ENCODE measurements around the gene DEFB108B.
A peak's percentile ranks its signal among the peaks of the same experiment; 100 is the strongest.
"Not testable (repeated sequence)": the region's sequence is repeated elsewhere in the genome, so short reads cannot be mapped to it uniquely, and the experiment has no call there.

Gene DEFB108B, protein sequence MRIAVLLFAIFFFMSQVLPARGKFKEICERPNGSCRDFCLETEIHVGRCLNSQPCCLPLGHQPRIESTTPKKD

DNA sequence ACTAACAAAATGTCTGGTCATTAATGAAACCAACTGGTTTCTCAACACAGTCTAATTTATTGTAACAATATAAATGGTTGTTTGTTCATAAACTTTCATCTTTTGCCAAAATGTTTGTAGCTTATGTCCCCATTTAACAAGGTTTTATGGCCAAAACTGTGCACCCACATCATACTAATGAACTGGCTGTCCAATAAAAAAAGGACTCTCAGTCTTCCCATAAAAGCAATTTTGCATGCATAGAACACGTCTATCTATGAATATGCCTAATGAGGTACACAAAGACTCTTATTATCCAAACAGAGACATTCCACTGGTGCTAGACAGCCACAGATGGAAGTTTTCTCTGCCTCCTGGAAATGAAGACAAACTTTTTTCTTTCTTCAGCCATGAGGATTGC, at the start of gene DEFB108B:
Gene DEFB108B, plus strand, starts transcription at position 390 of the 400 bp plus-strand sequence. Its CDS starts 0 bp downstream, at position 390.
- DNase-seq, result not testable (repeated sequence)

DNA sequence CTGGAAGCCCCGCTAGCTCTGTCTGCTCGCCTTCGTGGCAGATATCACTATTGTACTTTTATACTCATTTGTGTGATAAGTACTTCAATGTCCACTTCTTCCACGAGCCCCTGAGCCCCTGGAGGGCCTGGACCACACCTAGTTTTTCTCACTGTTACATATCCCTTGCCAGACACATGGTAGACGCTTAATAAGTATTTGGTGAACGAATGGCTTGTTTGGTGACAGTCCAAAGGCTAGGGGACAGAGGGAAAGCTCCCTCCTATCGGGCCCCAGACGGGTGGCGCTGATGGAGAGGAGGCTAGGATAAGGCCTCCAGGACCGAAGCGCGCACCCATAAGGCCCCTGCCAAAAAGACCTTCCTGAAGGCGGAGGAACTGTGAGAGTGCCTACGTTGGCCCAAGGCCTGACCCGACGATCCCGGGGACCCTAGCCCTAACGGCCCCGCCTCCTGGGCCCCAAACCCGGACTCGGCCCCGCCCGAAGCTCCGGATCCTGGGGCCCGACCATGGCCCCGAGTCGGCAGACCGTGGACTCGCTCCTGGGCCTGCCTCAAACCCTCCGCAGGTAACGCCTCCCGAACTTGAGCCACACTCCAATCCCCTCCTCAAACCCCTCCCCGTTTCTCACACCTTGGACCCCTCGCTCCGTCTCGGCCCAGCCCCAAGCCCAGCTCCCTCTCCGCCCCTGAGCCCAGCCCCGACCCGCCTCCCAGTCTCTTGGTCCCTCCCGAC, 46.7 kb upstream of the DEFB108B start:
- peak in 1 of 3 experiments; percentile 93 for DNase-seq

DNA sequence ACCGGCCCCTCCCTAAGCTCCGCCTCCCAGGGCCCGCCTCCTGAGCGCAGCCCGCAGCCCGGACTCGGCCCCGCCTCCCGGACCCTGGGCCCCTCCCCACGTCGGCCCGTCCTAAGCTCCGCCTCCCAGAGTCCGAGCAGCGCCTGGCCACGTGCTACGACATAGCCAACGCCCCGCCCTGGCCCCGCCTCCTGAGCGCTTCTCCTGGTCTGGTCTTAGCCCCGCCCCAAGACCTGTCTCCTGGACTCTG, 46.2 kb upstream of the DEFB108B start:
- not testable (repeated sequence) for DNase-seq

DNA sequence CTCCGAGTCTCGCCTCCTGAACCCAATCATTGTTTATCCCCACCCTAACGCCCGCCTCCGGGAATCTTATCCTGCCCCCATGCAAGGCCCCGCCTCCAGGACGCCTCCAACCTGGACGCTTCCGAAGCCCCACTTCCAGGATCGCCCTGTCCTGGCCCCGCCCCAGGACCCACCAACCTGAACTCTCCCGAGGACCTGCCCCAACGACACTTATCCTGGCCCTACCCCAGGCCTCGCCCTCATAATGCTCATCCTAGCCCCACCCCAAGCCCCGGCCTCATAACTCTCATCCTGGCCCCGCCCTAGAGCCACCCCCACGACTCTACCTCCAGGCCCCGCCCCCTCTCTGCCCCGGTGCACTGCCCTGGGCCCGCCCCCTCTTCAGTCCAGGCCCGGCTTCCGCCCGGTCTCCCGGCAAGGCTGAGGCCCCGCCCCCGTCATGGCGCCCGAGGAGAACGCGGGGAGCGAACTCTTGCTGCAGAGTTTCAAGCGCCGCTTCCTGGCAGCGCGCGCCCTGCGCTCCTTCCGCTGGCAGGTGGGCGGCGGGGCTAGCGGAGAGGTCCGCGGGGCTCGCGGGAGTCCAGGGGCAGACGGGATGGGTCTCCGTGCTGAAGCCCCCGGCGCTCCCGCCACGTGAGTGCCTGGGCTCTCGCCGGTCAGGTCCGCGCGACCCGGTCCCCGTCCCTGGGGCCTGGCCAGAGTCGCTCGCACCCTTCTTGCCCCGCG, 45.7 kb upstream of the DEFB108B start:
- DNase-seq, result peak; percentile 97 to 100 (median 99)

DNA sequence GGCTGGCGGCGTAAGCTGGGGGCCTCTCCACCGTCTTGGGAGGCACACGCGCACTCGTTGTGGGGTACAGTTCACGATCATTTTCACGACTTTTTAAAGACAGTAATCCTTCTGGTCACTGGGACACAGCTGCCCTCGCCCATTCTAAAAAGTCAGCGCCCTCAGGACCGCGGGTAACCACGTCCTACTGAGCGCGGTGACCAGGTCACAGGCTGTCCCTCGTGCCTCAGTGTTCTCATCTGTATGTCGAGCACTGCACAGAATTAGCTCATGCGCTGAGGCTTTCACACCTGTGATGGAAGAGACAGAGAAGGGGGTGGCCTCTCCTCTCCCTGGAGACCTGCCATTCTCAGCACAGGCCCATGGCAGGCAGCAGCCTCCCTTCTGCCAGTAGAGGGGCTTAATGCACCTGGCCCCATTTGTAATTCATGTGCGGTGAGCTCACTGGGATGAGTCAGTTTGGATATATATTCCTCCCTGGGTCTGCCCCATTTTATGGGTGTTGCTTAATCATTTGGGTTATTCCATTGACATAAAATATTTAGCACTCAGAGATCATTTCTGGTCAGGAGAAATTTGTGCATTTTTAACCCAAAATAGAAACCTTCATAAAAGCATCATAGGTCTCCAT, 45.1 kb upstream of the DEFB108B start:
- DNase-seq, result peak in 2 of 3 experiments; percentile 9 to 73

DNA sequence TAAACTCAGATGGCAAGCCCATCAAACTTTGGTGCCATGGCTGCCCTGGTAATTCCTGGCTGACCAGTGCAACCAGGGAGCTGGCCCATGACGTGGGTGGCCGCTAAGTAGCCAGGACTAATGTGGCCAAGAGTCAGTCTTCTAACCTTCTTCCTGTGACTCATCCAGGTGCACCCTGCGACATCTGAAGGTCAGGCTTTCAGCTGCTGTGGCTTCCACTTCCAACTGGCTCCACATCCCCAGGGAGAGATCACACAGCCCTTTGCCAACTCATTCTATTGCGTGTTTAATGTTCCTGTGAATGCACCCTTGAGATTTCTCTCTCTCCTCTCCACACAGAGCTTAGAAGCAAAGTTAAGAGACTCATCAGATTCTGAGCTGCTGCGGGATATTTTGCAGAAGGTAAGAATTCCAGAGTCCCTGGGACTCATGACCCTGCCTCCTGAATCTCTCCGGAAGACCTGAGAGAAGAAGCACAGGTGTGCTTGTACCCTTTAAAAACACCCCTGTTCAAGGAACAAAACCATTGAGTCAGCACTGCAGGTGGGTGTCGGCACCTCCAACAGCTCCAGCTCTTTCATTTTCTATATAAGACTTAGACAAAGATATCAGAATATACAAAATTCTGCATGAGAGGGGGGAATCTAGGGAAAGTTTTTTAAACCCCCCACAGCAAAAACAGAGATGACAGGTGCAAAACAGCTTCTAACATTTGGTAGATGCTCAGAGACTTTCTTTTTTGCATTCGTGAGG, 43.4 kb upstream of the DEFB108B start:
- DNase-seq, result peak in 1 of 3 experiments; percentile 67

DNA sequence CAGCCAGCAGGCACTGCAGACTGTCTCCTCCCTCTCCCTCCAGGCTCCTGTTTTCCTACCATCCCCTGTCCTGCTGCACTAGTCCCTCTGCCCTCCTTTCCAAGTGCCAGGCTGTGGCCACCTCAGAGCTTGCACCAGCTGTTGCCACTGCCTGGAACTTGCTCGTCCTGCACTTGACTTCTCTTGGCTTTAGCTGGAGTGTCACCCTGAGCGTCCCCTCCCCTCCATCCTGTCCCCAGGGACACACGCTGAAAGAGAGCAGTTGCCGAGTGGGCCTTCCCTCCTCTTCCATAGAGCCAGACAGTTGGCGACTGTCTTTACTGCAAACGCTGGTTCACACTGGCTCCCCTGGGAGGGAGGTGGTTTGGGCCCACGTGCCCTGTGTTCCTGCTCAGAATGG, 41.9 kb upstream of the DEFB108B start:
- DNase-seq, result peak in 1 of 3 experiments; percentile 79

DNA sequence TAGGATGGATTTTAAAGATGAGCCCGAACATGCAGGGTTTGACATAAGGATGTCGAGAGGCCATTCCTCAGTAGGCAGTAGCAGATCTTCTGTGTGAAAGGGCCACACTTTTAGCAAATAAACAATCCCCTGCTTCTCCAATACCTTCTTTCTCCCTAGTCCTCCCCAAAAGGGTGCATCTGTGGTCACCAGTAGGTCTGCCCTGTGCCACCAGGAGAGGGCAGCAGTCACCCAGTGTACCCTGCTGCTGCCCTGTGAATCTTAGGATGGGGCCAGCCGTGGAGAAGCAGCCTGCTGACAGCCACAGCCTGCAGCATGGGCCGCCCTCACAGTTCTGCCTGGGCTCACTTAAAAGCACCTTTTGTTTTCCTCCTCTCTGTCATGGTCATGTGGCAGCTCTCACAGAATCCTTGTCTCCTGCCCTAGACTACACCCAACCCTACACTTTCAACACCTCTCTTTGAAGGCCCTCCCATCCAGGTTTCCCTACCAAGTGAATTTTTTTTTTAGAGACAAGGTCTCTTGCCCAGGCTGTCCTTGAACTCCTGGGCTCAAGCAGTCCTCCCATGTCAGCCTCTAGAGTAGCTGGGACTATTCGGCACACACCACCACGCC, 40.3 kb upstream of the DEFB108B start:
- peak in 2 of 3 experiments; percentile 43 to 57 for DNase-seq

DNA sequence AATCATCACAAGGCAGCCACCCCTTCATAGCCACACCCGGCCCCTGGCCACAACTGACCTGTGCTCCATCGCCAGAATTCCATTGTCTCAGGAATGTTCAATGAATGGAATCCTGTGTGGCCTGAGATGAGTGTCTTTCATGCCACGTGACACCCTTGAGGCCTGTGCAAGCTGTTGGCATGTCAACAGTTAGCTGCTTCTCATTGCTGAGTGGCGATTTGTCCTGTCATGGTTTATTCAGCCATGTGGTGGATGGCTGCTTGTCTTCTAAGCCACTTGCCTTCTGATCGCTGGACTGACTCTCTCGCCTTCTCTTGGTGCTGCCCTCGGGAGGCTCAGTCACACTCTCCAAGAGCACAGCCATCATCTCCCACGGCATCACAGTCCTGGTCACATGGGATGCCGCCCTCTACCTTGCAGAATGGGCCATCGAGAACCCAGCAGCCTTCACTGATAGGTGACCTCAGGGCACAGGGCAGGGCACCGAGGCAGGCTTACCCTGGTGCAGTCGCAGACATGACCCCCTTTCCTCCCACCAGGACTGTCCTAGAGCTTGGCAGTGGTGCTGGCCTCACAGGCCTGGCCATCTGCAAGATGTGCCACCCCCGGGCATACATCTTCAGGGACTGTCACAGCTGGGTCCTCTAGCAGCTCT, 38.5 kb upstream of the DEFB108B start:
- not testable (repeated sequence) for DNase-seq

DNA sequence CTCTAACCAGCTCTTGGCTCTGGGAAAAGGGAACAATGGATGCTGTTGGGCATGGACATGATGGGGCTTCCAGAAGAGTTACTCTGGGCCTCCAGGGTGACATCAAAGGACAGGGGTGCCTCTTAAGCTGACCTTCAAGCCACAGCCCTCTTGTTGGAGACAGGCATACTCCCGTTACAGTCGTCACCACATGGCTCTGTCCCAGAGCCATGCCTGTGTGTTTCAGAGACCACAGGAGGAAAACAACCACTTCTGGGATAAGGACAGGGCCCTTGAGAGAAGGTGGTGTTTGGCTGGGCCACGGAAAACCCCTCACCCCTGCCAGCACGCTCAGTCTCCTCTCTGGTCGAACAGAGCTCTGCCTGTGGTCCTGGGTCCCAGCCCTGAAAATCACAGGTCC, 37.8 kb upstream of the DEFB108B start:
- DNase-seq, result not testable (repeated sequence)

DNA sequence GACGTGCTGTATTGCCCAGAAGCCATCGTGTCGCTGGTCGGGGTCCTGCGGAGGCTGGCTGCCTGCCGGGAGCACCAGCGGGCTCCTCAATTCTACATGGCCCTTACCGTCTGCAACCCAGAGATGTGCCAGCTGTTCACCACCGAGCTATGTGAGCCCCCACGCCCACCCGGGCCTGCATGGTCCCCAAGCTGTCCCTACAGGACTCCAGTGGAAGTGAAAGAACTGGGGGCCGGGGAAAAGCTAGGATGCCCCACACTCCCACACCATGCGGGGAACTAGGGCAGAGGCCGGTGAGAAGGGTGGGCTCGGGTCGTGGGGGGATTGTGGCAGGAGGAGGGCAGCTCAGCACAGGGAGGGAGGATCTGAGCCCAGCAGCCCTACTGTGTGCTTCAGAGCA, 37.0 kb upstream of the DEFB108B start:
- DNase-seq, result not testable (repeated sequence)

DNA sequence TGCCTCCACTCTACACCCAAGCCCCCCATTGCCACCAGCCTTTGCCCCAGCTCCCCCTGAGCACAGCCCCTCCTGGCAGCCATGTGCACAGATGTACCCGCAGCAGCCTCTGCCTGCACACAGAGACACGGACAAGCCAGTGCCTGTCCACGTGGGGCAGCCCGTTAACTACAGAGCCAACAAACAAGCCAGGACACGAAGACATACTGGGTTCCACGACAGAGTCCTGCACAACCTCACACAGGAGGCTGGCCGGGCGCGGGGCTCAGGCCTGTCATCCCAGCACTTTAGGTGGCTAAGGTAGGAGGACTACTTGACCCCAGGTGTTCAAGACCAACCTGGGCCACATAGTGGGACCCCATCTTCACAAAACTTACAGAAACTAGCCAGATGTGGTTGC, 36.2 kb upstream of the DEFB108B start:
- not testable (repeated sequence) for DNase-seq

DNA sequence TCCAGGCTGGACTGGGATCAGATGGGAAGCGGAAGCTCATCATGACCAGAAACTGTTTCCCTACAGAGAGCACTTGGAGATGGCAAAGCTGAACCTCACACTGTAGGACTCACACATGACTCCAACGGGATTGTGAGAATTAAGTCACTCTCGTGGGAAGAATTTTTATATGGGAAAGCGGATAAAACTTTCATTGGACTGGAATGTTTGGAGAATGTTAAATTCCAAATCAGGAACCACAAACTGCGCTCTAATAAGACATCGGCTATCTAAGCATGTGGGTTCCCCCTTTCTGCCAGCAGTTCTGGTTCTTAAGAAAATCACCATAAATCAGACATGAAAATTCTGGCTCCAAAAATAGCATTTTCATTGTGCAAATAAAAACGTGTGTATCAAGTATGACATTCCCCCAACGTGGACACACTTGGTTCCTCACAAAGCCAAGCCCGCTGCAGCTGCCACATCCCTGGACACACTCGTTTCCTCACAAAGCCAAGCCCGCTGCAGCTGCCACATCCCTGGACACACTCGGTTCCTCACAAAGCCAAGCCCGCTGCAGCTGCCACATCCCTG, 33.4 kb upstream of the DEFB108B start:
- not testable (repeated sequence) for DNase-seq

DNA sequence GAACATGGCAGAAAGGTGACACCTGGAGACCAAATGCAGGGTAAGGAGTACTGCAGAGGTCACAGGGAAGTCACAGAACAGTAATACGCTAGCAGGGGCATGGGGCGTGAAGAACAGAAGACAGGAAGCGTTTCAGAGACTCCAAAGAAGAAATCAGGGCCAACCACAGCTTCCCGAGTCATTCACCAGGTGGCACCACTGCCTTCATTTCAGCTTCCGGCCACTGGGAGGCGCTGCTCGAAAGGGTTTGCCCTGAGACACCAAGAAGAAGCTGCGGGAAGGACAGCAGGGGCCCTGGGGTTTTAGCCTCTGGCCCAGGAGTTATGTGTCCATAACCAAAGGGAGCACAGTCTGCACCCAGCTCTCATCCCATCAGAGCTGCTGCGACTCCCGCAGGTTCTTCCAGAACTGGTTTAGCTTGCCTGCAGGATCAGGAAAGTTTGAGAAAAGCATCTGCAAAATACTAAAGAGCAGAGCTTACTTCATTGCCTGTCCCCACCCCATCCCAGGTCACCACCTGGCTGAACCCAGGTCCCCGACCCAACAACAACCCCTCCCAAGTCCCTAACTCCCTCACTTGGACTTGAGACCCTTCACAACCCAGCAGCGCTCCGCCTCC, 32.6 kb upstream of the DEFB108B start:
- peak; percentile 16 to 88 (median 61) for DNase-seq

DNA sequence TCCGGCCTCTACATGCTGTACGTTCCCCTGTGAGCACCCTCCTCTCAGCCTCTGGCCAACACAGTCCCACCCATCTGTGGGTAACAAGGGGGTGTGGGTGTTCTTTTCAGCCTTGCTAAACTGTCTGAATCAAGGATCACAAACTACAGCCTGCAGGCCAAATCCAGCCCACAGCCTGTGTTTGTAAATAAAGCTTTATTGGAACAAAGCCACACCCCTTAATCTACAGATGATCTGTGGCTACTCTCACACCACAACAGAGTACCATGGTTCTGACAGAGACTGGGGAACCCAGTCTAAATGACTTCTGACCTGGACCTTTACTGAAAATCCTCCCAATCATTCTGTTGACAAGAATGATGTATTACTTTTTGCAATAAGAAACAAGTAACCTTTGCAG, 32.0 kb upstream of the DEFB108B start:
- DNase-seq, result not testable (repeated sequence)

DNA sequence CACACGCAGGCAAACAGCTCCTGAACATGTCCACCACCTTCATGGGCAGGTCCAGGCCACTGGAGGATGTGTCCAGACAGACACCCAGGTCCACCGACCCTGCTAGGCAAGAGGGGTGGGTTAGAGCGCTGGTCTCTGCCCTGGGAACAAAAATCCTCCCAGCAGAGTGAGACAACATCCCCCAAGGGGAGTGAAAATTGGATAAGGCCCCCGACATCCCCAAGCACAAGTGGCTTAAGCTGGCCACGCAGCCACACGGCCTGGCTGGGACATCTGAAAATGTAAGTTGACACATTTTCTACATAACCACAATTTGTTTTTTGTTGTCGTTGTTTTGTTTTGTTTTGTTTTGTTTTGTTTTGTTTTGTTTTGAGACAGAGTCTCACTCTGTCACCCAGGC, 30.1 kb upstream of the DEFB108B start:
- DNase-seq, result not testable (repeated sequence)

DNA sequence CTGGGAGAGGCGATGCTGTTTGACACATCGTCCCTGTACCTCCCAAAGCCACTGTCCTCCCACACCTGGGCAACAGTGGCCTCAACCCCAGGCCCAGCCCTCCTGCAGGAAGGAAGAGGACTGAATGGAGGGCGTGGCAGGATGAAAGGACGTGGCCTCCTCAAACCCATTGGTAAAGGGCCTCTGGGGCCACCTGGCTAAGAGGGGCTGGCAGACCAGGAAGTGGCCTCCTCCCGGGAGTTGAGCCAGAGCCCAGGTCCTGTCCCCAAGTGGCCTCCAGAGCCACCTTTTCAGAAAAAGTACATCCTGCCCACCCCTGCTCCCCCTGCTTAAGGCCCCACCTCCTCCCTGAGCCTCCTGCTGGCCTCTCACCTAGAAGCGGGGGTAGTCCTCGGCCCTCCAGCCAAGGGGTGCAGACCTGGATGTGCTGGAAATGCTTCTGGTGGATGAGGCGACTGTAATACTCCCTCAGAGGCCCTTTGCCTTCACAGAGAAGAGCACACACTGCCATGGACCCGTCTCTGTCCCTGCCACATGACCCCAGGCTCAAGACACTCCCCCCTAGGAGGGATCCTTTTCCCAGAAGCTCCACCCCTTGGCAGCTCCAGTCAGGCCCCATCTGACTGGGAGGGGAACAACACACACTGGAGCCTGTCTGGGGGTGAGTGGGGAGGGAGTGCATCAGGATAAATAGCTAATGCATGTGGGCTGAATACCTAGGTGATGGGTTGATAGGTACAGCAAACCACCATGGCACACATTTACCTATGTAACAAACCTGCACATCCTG, 28.6 kb upstream of the DEFB108B start:
- DNase-seq, result not testable (repeated sequence)

DNA sequence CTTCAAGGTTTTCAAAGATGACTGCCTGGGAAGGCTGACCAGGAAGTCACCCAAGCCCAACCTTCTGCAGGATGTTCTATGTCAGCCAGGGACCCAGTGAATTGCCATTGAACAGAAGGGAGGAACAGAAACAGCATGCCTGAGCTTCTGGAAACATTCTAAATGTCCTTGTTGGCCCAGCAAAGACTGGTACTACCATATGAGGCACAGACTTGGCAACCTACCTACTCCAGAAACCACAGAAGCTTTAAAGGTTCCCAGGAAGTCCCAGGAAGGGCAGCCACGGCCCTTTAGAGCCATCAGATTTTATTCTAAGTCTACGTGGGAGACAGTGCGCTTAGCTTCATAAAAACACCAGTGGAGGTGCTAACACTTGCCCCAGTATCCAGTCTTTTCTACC, 20.5 kb upstream of the DEFB108B start:
- not testable (repeated sequence) for DNase-seq

DNA sequence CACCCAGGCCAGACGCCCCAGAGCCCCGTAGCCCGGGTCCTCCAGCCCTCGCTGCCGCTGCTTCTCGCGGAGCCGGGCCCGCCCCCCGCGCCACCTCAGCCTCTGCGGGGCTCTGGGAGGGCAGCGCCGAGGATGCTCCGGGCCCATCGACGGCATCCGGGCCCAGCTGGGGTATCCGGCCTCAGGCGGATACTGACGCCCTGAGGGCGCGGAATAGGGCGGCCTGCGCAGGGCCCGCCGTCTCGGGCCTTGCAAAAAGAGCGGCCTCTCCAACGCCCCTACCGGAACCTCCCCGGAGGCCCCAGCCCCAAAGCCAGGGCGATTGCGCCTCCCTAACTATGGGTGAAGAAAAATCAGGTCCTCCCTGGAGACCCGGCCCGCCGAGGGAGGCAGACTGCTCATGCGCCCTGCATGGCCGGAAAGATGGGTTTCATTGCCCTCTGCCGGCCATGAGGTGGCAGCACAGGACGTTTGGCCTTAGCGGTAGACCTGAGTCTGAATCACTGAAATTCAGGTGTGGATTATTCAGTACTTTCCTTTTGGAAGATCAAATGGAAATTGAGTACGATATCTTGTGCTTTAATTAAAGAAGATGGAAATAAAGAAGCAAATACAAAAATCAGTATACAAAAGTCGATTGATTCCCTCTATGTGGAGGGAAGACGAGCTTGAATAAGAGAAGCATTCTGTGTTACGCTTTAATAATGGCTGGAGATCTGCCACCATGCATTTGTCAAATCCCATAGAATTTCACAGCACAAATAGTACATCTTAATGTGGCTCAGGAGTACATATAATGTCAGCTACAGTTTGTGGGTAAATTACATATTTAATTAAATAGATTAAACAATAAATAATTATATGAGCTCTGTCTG, 19.3 kb upstream of the DEFB108B start:
- peak; percentile 67 to 91 (median 90) for DNase-seq

Data from NCI-H1417 (cell line).